HG02981 (cell line): Measurements from ENCODE around the gene PHACTR1.

Experiments
- ATAC-seq: cut with Tn5 transposase; IDR thresholded peaks from one replicate; pipeline ENCODE4 v1.9.1; 2021; ENCODE audit warnings: mild to moderate bottlenecking, moderate library complexity; ENCODE audit not compliant: unreplicated experiment

PHACTR1 gene

GRCh38 chr6:13294499-13295069 lies 578.0 kb downstream of the PHACTR1 start:
- ATAC-seq = no peak

GRCh38 chr6:13295576-13295975 lies 579.0 kb downstream of the PHACTR1 start:
- no peak for ATAC-seq

- ATAC-seq = no peak
Observed at GRCh38 chr6:13296536-13296997, 580.0 kb downstream of the PHACTR1 start.

GRCh38 chr6:13297391-13297790 lies 580.8 kb downstream of the PHACTR1 start:
- ATAC-seq = no peak

- no peak for ATAC-seq
Observed at GRCh38 chr6:13298446-13298845, 581.9 kb downstream of the PHACTR1 start.

GRCh38 chr6:13299403-13299821 lies 582.8 kb downstream of the PHACTR1 start:
- ATAC-seq = no peak

- ATAC-seq = no peak
Observed at GRCh38 chr6:13299918-13300317, 583.4 kb downstream of the PHACTR1 start.

GRCh38 chr6:13300643-13301590 lies 584.4 kb downstream of the PHACTR1 start:
- ATAC-seq = no peak

- no peak for ATAC-seq
Observed at GRCh38 chr6:13302291-13302690, 585.7 kb downstream of the PHACTR1 start.

- ATAC-seq = peak; percentile 77
Observed at GRCh38 chr6:13302751-13303667, 586.4 kb downstream of the PHACTR1 start.

- peak; percentile 33 for ATAC-seq
Observed at GRCh38 chr6:13303668-13304017, 587.1 kb downstream of the PHACTR1 start.

- ATAC-seq = no peak
Observed at GRCh38 chr6:13304101-13304500, 587.5 kb downstream of the PHACTR1 start.

- no peak for ATAC-seq
Observed at GRCh38 chr6:13304580-13305260, 588.2 kb downstream of the PHACTR1 start.

GRCh38 chr6:13305288-13305687 lies 588.7 kb downstream of the PHACTR1 start:
- ATAC-seq = no peak

- no peak for ATAC-seq
Observed at GRCh38 chr6:13305791-13306190, 589.2 kb downstream of the PHACTR1 start.

GRCh38 chr6:13307508-13307995 lies 591.0 kb downstream of the PHACTR1 start:
- ATAC-seq = no peak

- ATAC-seq = no peak
Observed at GRCh38 chr6:13308332-13308731, 591.8 kb downstream of the PHACTR1 start.

GRCh38 chr6:13311155-13311554 lies 594.6 kb downstream of the PHACTR1 start:
- no peak for ATAC-seq

GRCh38 chr6:13314806-13315205 lies 598.2 kb downstream of the PHACTR1 start:
- ATAC-seq = no peak

GRCh38 chr6:13315896-13316295 lies 599.3 kb downstream of the PHACTR1 start:
- no peak for ATAC-seq
